Fibroblast of villous mesenchyme (primary cell): ENCODE data around the gene KHDC1L. TPM values are rescaled to one million over a fixed set of nuclear protein-coding genes. Genes with fewer than 3 reads are reported as not detected.
"Not testable (repeated sequence)": the region's sequence is repeated elsewhere in the genome, so short reads cannot be mapped to it uniquely, and the experiment has no call there.

ENCODE experiments used
- DNase-seq: peaks from one replicate; pipeline ENCODE4 v3.0.0-alpha.2; 2010; ENCODE audit warnings: low read depth
- H3K4me3 ChIP-seq: 2 replicates; pipeline ENCODE4 v1.5.1; 2011; ENCODE audit warnings: low read depth, mild to moderate bottlenecking, low read length
- CTCF ChIP-seq: IDR thresholded peaks from 2 replicates; pipeline ENCODE4 v1.5.1; 2012; ENCODE audit warnings: low read depth, mild to moderate bottlenecking, low read length; ENCODE audit not compliant: insufficient read depth
- total RNA-seq: library from RNA; depleted of rRNA; stranded (reverse); fragments of >200 nt; gene quantifications from 2 replicates; pipeline ENCODE4 v1.2.3, GENCODE V29; 2012

The KHDC1L gene
- total RNA-seq, 1 donor: 0.43 TPM

GRCh38 chr6:73203098-73203497, 22.2 kb downstream of the KHDC1L start:
- TF ChIP-seq CTCF: no peak
- H3K4me3 ChIP-seq: no peak overlapping the region
- peak; percentile 39 for DNase-seq

- no peak for DNase-seq
- no peak for TF ChIP-seq CTCF
- H3K4me3 ChIP-seq: no peak overlapping the region
Observed at GRCh38 chr6:73200735-73201134, 24.6 kb downstream of the KHDC1L start.

DNA sequence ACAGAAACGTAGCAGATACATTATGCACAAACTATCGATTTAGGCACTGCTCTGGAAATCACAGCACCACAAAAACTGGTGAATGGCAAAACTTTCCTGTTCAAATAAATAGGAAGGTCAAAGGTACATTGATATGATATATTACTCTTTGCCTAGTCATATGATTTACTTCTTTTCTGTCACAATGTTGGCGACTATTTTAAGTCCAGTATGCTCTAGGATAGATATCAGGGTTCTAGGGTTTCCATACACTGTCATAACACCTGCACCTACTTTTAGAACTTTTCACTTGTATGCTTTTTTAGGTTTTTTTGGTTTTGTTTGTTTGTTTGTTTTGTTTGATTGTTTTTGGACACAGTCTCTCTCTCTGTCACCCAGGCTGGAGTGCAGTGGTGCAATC, 25.0 kb downstream of the KHDC1L start:
- TF ChIP-seq CTCF: no peak
- no peak for DNase-seq
- H3K4me3 ChIP-seq: no peak overlapping the region

DNA sequence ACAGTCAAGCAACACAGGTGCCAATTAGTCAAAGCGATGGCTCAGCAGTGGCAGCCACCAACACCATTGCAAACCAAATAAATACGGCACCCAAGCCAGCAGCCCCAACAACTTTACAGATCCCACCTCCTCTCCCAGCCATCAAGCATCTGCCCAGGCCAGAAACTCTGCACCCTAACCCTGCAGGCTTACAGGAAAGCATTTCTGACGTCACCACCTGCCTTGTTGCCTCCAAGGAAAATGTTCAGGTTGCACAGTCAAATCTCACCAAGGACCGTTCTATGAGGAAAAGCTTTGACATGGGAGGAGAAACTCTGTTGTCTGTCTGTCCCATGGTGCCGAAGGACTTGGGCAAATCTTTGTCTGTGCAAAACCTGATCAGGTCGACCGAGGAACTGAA, 30.6 kb downstream of the KHDC1L start:
- H3K4me3 ChIP-seq: no peak overlapping the region
- DNase-seq: no peak
- no peak for TF ChIP-seq CTCF

- not testable (repeated sequence) for H3K4me3 ChIP-seq, DNase-seq
Observed at GRCh38 chr6:73193302-73193701, 32.0 kb downstream of the KHDC1L start.

DNA sequence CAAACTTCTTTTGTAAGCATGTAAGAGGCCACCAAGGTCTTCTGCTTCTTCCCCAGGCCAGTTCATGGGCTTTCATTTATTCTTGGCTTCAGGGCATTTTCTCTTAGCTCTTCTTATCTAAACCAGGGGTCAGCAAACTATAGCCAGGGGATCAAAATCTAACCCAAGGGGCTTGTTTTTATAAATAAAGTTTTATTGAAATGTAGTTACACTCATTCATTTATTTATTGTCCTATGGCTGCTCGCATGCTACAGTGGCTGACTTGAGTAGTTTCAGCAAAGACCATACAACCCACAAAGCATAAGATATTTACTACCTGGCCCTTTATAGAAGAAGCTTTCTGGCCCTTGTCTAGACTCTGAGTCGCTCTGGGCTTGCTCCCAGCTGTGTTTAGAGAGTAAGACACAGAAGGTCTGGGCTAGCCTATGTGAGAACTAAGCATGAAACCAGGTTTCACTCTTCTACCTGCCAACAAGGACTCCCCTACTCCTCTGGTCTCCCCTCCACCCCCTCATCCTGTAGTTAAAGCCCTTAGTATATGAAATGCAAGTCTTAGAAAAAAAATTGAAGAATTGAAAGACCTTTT, 43.2 kb downstream of the KHDC1L start:
- no peak for TF ChIP-seq CTCF
- no peak for DNase-seq
- H3K4me3 ChIP-seq: no peak overlapping the region

- DNase-seq: peak; percentile 76
- peak overlapping the region; percentile 40 for H3K4me3 ChIP-seq
- peak; percentile 90 for TF ChIP-seq CTCF
Observed at GRCh38 chr6:73180763-73181619, 44.3 kb downstream of the KHDC1L start.
